IPS DF 4.7 (cell line): ENCODE data around the gene TBC1D4.

Experiments
- DNase-seq: peaks from one replicate; pipeline ENCODE4 v3.0.0-alpha.2; 2013; ENCODE audit warnings: low spot score; ENCODE audit errors: extremely low read depth

The TBC1D4 gene

GRCh38 chr13:75418186-75418843 is 63.7 kb downstream of the TBC1D4 start:
- DNase-seq, result no peak

GRCh38 chr13:75417656-75418055 is 64.3 kb downstream of the TBC1D4 start:
- DNase-seq, result no peak

GRCh38 chr13:75417012-75417384 is 65.0 kb downstream of the TBC1D4 start:
- no peak for DNase-seq

GRCh38 chr13:75416327-75417011 is 65.5 kb downstream of the TBC1D4 start:
- no peak for DNase-seq

- no peak for DNase-seq
Observed at GRCh38 chr13:75415694-75416093, 66.3 kb downstream of the TBC1D4 start.

- no peak for DNase-seq
Observed at GRCh38 chr13:75415171-75415570, 66.8 kb downstream of the TBC1D4 start.

- no peak for DNase-seq
Observed at GRCh38 chr13:75414036-75414827, 67.7 kb downstream of the TBC1D4 start.

- no peak for DNase-seq
Observed at GRCh38 chr13:75411924-75412537, 69.9 kb downstream of the TBC1D4 start.

- DNase-seq, result no peak
Observed at GRCh38 chr13:75410207-75410606, 71.8 kb downstream of the TBC1D4 start.

GRCh38 chr13:75407998-75408397 is 74.0 kb downstream of the TBC1D4 start:
- DNase-seq, result no peak

- DNase-seq, result no peak
Observed at GRCh38 chr13:75407473-75407872, 74.5 kb downstream of the TBC1D4 start.

- no peak for DNase-seq
Observed at GRCh38 chr13:75405976-75406703, 75.8 kb downstream of the TBC1D4 start.

- DNase-seq, result no peak
Observed at GRCh38 chr13:75404726-75405125, 77.2 kb downstream of the TBC1D4 start.

GRCh38 chr13:75402787-75403186 is 79.2 kb downstream of the TBC1D4 start:
- no peak for DNase-seq

- no peak for DNase-seq
Observed at GRCh38 chr13:75400775-75401174, 81.2 kb downstream of the TBC1D4 start.

GRCh38 chr13:75399879-75400217 is 82.1 kb downstream of the TBC1D4 start:
- DNase-seq, result no peak

- DNase-seq, result no peak
Observed at GRCh38 chr13:75399168-75399878, 82.6 kb downstream of the TBC1D4 start.

- no peak for DNase-seq
Observed at GRCh38 chr13:75398072-75398471, 83.9 kb downstream of the TBC1D4 start.

- no peak for DNase-seq
Observed at GRCh38 chr13:75395901-75396300, 86.1 kb downstream of the TBC1D4 start.

- DNase-seq, result no peak
Observed at GRCh38 chr13:75395066-75395465, 86.9 kb downstream of the TBC1D4 start.
